DOHH2 (cell line): ENCODE results near the gene C4B.
"Not testable (repeated sequence)": the region's sequence is repeated elsewhere in the genome, so short reads cannot be mapped to it uniquely, and the experiment has no call there.

Experiments used
- H3F3A ChIP-seq: fragments of 200-600 bp; sonication (generic), shearing (Covaris generic); 2 replicates; pipeline ENCODE4 v1.6.0; 2016; ENCODE audit warnings: antibody characterized with exemption, mild to moderate bottlenecking; ENCODE audit not compliant: control insufficient read depth, insufficient read depth
- H3K27ac ChIP-seq: fragments of 200-600 bp; sonication (generic); 2 replicates; pipeline ENCODE4 v1.5.1; 2014; ENCODE audit warnings: low read depth, mild to moderate bottlenecking, low read length, moderate library complexity
- H3K27me3 ChIP-seq: fragments of 200-600 bp; sonication (generic); 2 replicates; pipeline ENCODE4 v1.6.1; 2014; ENCODE audit warnings: mild to moderate bottlenecking, low read length, mixed read lengths; ENCODE audit not compliant: control insufficient read depth
- H3K36me3 ChIP-seq: fragments of 200-600 bp; sonication (generic); 2 replicates; pipeline ENCODE4 v1.6.1; 2014; ENCODE audit warnings: mild to moderate bottlenecking, low read length, moderate library complexity, mixed read lengths; ENCODE audit not compliant: control insufficient read depth
- H3K4me1 ChIP-seq: fragments of 200-600 bp; sonication (generic); 2 replicates; pipeline ENCODE4 v1.6.1; 2014; ENCODE audit warnings: mild to moderate bottlenecking, low read length, mixed read lengths; ENCODE audit not compliant: control insufficient read depth
- H3K4me2 ChIP-seq: fragments of 200-600 bp; sonication (generic); 2 replicates; pipeline ENCODE4 v1.6.0; 2014; ENCODE audit warnings: mild to moderate bottlenecking, low read length, moderate library complexity
- H3K4me3 ChIP-seq: fragments of 200-600 bp; sonication (generic); 2 replicates; pipeline ENCODE4 v1.5.1; 2014; ENCODE audit warnings: mild to moderate bottlenecking, low read length, mixed read lengths
- H3K79me2 ChIP-seq: fragments of 200-600 bp; sonication (generic); 2 replicates; pipeline ENCODE4 v1.6.1; 2014; ENCODE audit warnings: mild to moderate bottlenecking, low read length, mixed read lengths; ENCODE audit not compliant: control insufficient read depth
- H3K9me2 ChIP-seq: fragments of 200-600 bp; sonication (generic); replicated peaks from 2 replicates; pipeline ENCODE4 v1.6.1; 2014; ENCODE audit warnings: mild to moderate bottlenecking, low read length, mixed read lengths; ENCODE audit not compliant: control insufficient read depth
- H3K9me3 ChIP-seq: fragments of 200-600 bp; sonication (generic); 2 replicates; pipeline ENCODE4 v1.6.1; 2014; ENCODE audit warnings: antibody characterized with exemption, low read length, mixed read lengths; ENCODE audit not compliant: control insufficient read depth, insufficient read depth
- H4K20me1 ChIP-seq: fragments of 200-600 bp; sonication (generic); 2 replicates; pipeline ENCODE4 v1.6.0; 2014; ENCODE audit warnings: low read depth, mild to moderate bottlenecking, antibody characterized with exemption, low read length, moderate library complexity; ENCODE audit not compliant: control insufficient read depth, insufficient read depth

C4B gene

DNA sequence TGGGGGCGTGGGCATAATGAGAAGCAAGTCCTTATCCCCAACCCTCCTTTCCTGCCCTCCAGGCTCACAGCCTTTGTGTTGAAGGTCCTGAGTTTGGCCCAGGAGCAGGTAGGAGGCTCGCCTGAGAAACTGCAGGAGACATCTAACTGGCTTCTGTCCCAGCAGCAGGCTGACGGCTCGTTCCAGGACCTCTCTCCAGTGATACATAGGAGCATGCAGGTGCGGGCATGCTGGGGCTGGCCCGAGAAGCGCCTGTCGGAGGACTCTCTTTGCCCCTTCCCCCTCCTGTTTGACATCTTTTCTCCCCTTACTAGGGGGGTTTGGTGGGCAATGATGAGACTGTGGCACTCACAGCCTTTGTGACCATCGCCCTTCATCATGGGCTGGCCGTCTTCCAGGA is 14.0 kb downstream of the C4B start:
- not testable (repeated sequence) for H3K9me2 ChIP-seq, H3K27ac ChIP-seq, H3K4me2 ChIP-seq, H3K4me1 ChIP-seq, H3K4me3 ChIP-seq, H4K20me1 ChIP-seq, H3K27me3 ChIP-seq, H3K36me3 ChIP-seq, H3K79me2 ChIP-seq, H3F3A ChIP-seq, H3K9me3 ChIP-seq

DNA sequence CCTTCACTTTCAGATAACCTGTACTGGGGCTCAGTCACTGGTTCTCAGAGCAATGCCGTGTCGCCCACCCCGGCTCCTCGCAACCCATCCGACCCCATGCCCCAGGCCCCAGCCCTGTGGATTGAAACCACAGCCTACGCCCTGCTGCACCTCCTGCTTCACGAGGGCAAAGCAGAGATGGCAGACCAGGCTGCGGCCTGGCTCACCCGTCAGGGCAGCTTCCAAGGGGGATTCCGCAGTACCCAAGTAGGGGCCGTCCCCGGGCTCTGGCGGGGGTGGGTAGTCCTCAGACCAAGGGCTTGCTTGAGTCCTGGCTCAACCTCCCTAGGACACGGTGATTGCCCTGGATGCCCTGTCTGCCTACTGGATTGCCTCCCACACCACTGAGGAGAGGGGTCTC is 15.0 kb downstream of the C4B start:
- not testable (repeated sequence) for H3K4me2 ChIP-seq, H3K9me2 ChIP-seq, H3K4me1 ChIP-seq, H3F3A ChIP-seq, H3K9me3 ChIP-seq, H3K27me3 ChIP-seq, H4K20me1 ChIP-seq, H3K79me2 ChIP-seq, H3K27ac ChIP-seq, H3K36me3 ChIP-seq, H3K4me3 ChIP-seq

- H3K27ac ChIP-seq, H3K4me1 ChIP-seq, H3K36me3 ChIP-seq, H3K27me3 ChIP-seq, H3K79me2 ChIP-seq, H3K9me3 ChIP-seq, H3F3A ChIP-seq, H4K20me1 ChIP-seq, H3K4me3 ChIP-seq, H3K4me2 ChIP-seq, H3K9me2 ChIP-seq: not testable (repeated sequence)
Observed at GRCh38 chr6:32035283-32036013, 20.9 kb downstream of the C4B start.

- not testable (repeated sequence) for H3K9me2 ChIP-seq, H3F3A ChIP-seq, H3K79me2 ChIP-seq, H3K27ac ChIP-seq, H3K36me3 ChIP-seq, H3K27me3 ChIP-seq, H3K9me3 ChIP-seq, H3K4me2 ChIP-seq, H3K4me3 ChIP-seq, H4K20me1 ChIP-seq, H3K4me1 ChIP-seq
Observed at GRCh38 chr6:32037136-32037535, 22.5 kb downstream of the C4B start.

DNA sequence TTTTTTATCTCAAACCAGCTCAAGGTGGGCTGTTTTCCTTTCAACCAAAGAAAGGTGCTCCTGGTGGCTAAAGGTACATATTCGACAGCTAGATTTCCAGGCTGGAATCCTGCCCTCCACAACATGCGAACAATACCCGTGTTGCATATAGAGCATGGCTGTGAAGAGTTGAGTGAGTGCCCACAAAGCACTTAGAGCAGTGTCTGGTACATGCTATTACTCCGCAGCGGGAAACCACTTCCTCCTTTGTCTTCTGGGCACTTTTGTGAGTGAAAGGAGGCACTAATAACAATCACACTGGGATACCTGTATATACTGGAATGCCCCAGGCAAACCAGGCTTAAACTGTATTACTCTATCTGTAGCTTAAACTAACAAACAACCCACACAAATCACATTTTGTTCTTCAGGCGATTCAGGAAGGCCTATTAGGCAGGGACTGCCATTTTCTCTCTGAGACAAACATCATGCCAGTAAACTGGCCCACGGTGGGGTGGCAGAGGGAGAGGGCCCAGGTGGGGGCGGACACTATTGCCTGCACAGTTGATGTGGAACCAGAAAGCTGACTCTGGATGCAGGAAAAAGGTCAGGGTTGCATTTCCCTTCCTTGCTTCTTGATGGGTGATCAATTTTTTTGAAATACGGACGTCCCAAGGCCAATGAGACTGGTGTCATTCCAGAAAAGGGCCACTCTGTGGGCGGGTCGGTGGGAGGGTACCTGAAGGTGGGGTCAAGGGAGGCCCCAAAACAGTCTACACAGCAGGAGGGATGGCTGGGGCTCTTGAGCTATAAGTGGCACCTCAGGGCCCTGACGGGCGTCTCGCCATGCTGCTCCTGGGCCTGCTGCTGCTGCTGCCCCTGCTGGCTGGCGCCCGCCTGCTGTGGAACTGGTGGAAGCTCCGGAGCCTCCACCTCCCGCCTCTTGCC is 23.3 kb downstream of the C4B start, which contains the start of gene CYP21A2:
TSS of gene CYP21A2 (plus strand) at position 818 of the 927 bp plus-strand sequence. CDS start at position 826, 8 bp downstream.
- not testable (repeated sequence) for H3F3A ChIP-seq

GRCh38 chr6:32038878-32039277 is 24.3 kb downstream of the C4B start:
- not testable (repeated sequence) for H3K36me3 ChIP-seq, H3K9me2 ChIP-seq, H3K9me3 ChIP-seq, H3K27me3 ChIP-seq, H4K20me1 ChIP-seq, H3K27ac ChIP-seq, H3K79me2 ChIP-seq, H3K4me3 ChIP-seq, H3K4me1 ChIP-seq, H3F3A ChIP-seq, H3K4me2 ChIP-seq

More for the DNA sequence above, 23.3 kb downstream of the C4B start, which contains the start of gene CYP21A2:
- H4K20me1 ChIP-seq, H3K27ac ChIP-seq, H3K9me2 ChIP-seq, H3K79me2 ChIP-seq, H3K9me3 ChIP-seq, H3K4me3 ChIP-seq, H3K36me3 ChIP-seq, H3K4me2 ChIP-seq, H3K27me3 ChIP-seq, H3K4me1 ChIP-seq: not testable (repeated sequence)

DNA sequence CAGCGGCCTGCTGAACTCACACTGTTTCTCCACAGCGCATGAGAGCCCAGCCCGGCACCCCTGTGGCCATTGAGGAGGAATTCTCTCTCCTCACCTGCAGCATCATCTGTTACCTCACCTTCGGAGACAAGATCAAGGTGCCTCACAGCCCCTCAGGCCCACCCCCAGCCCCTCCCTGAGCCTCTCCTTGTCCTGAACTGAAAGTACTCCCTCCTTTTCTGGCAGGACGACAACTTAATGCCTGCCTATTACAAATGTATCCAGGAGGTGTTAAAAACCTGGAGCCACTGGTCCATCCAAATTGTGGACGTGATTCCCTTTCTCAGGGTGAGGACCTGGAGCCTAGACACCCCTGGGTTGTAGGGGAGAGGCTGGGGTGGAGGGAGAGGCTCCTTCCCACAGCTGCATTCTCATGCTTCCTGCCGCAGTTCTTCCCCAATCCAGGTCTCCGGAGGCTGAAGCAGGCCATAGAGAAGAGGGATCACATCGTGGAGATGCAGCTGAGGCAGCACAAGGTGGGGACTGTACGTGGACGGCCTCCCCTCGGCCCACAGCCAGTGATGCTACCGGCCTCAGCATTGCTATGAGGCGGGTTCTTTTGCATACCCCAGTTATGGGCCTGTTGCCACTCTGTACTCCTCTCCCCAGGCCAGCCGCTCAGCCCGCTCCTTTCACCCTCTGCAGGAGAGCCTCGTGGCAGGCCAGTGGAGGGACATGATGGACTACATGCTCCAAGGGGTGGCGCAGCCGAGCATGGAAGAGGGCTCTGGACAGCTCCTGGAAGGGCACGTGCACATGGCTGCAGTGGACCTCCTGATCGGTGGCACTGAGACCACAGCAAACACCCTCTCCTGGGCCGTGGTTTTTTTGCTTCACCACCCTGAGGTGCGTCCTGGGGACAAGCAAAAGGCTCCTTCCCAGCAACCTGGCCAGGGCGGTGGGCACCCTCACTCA is 25.0 kb downstream of the C4B start:
- not testable (repeated sequence) for H3K4me1 ChIP-seq, H3K79me2 ChIP-seq, H3K27me3 ChIP-seq, H3F3A ChIP-seq, H3K27ac ChIP-seq, H3K9me3 ChIP-seq, H3K4me2 ChIP-seq, H3K9me2 ChIP-seq, H4K20me1 ChIP-seq, H3K4me3 ChIP-seq, H3K36me3 ChIP-seq
